CD1c-positive myeloid dendritic cell (primary cell): Measurements from ENCODE around the gene ADAMTS3.
"Not testable (repeated sequence)": the region's sequence is repeated elsewhere in the genome, so short reads cannot be mapped to it uniquely, and the experiment has no call there.

ENCODE experiments used
- DNase-seq: peaks from one replicate; pipeline ENCODE4 v3.0.0-alpha.2; 2016; ENCODE audit errors: extremely low spot score

ADAMTS3 gene

GRCh38 chr4:72473434-72473900, 95.6 kb downstream of the ADAMTS3 start:
- no peak for DNase-seq

GRCh38 chr4:72471816-72472215, 97.2 kb downstream of the ADAMTS3 start:
- no peak for DNase-seq

GRCh38 chr4:72468904-72469502, 100.0 kb downstream of the ADAMTS3 start:
- DNase-seq: peak; percentile 4

- no peak for DNase-seq
These were observed 101.4 kb downstream of the ADAMTS3 start for GRCh38 chr4:72467633-72468032.

- DNase-seq: no peak
These were observed 105.3 kb downstream of the ADAMTS3 start for GRCh38 chr4:72463724-72464123.

GRCh38 chr4:72457158-72457557, 111.9 kb downstream of the ADAMTS3 start:
- DNase-seq: no peak

GRCh38 chr4:72451349-72451748, 117.7 kb downstream of the ADAMTS3 start:
- DNase-seq: no peak

GRCh38 chr4:72449705-72450104, 119.3 kb downstream of the ADAMTS3 start:
- DNase-seq: no peak

- no peak for DNase-seq
These were observed 120.8 kb downstream of the ADAMTS3 start for GRCh38 chr4:72448231-72448630.

- no peak for DNase-seq
These were observed 122.5 kb downstream of the ADAMTS3 start for GRCh38 chr4:72446353-72447055.

- DNase-seq: no peak
These were observed 124.9 kb downstream of the ADAMTS3 start for GRCh38 chr4:72444092-72444491.

GRCh38 chr4:72442715-72443114, 126.3 kb downstream of the ADAMTS3 start:
- no peak for DNase-seq

GRCh38 chr4:72442147-72442546, 126.9 kb downstream of the ADAMTS3 start:
- DNase-seq: no peak

- DNase-seq: no peak
These were observed 128.6 kb downstream of the ADAMTS3 start for GRCh38 chr4:72440386-72440785.

GRCh38 chr4:72432975-72433374, 136.0 kb downstream of the ADAMTS3 start:
- no peak for DNase-seq

GRCh38 chr4:72432282-72432681, 136.7 kb downstream of the ADAMTS3 start:
- DNase-seq: peak; percentile 4

- DNase-seq: no peak
These were observed 138.0 kb downstream of the ADAMTS3 start for GRCh38 chr4:72430988-72431387.

GRCh38 chr4:72430050-72430449, 139.0 kb downstream of the ADAMTS3 start:
- no peak for DNase-seq

GRCh38 chr4:72429397-72429889, 139.6 kb downstream of the ADAMTS3 start:
- DNase-seq: no peak

- no peak for DNase-seq
These were observed 142.0 kb downstream of the ADAMTS3 start for GRCh38 chr4:72427057-72427456.

- not testable (repeated sequence) for DNase-seq
These were observed 143.1 kb downstream of the ADAMTS3 start for GRCh38 chr4:72425908-72426307.

GRCh38 chr4:72424006-72424405, 145.0 kb downstream of the ADAMTS3 start:
- DNase-seq: no peak

- DNase-seq: no peak
These were observed 146.6 kb downstream of the ADAMTS3 start for GRCh38 chr4:72422416-72422815.
